GM19025 (cell line): ENCODE measurements around the gene USP17L13.
"Not testable (repeated sequence)": the region's sequence is repeated elsewhere in the genome, so short reads cannot be mapped to it uniquely, and the experiment has no call there.

Experiments used
- ATAC-seq: cut with Tn5 transposase; IDR thresholded peaks from one replicate; pipeline ENCODE4 v1.9.1; 2021; ENCODE audit warnings: mild to moderate bottlenecking, low read depth, moderate library complexity; ENCODE audit not compliant: unreplicated experiment

The USP17L13 gene

GRCh38 chr4:9224596-9224995 lies at the start of gene USP17L13:
Gene USP17L13, plus strand, starts transcription at chr4:9224896. Its CDS starts 0 bp downstream, at chr4:9224896.
- ATAC-seq: not testable (repeated sequence)

GRCh38 chr4:9210357-9210756 lies 14.3 kb upstream of the USP17L13 start, which contains the start of gene USP17L10:
Gene USP17L10, plus strand, starts transcription at chr4:9210657. Its CDS starts 0 bp downstream, at chr4:9210657.
- not testable (repeated sequence) for ATAC-seq

GRCh38 chr4:9214701-9215100 lies 10.0 kb upstream of the USP17L13 start:
- ATAC-seq: not testable (repeated sequence)

GRCh38 chr4:9215105-9215504 lies 9.6 kb upstream of the USP17L13 start, which contains the start of gene USP17L11:
Gene USP17L11, plus strand, starts transcription at chr4:9215405. Its CDS starts 0 bp downstream, at chr4:9215405.
- ATAC-seq: not testable (repeated sequence)

- ATAC-seq: not testable (repeated sequence)
Measured at GRCh38 chr4:9219852-9220251, 4.8 kb upstream of the USP17L13 start, which contains the start of gene USP17L12. Gene USP17L12, plus strand, starts transcription at chr4:9220152. Its CDS starts 0 bp downstream, at chr4:9220152.

GRCh38 chr4:9230249-9230648 lies 5.6 kb downstream of the USP17L13 start:
- not testable (repeated sequence) for ATAC-seq

- not testable (repeated sequence) for ATAC-seq
Measured at GRCh38 chr4:9234085-9234484, 9.4 kb downstream of the USP17L13 start, which contains the start of gene USP17L15. Gene USP17L15, plus strand, starts transcription at chr4:9234385. Its CDS starts 0 bp downstream, at chr4:9234385.

- ATAC-seq: not testable (repeated sequence)
Measured at GRCh38 chr4:9238461-9238860, 13.8 kb downstream of the USP17L13 start.

- ATAC-seq: not testable (repeated sequence)
Measured at GRCh38 chr4:9243579-9243978, 18.9 kb downstream of the USP17L13 start, which contains the start of gene USP17L17. Gene USP17L17, plus strand, starts transcription at chr4:9243879. Its CDS starts 0 bp downstream, at chr4:9243879.

GRCh38 chr4:9247953-9248680 lies 23.4 kb downstream of the USP17L13 start, which contains the start of gene USP17L18:
Gene USP17L18, plus strand, starts transcription at chr4:9248630. Its CDS starts 0 bp downstream, at chr4:9248630.
- ATAC-seq: not testable (repeated sequence)

- ATAC-seq: not testable (repeated sequence)
Measured at GRCh38 chr4:9253078-9253477, 28.4 kb downstream of the USP17L13 start, which contains the start of gene USP17L19. Gene USP17L19, plus strand, starts transcription at chr4:9253378. Its CDS starts 0 bp downstream, at chr4:9253378.

GRCh38 chr4:9257824-9258223 lies 33.1 kb downstream of the USP17L13 start, which contains the start of gene USP17L20:
Gene USP17L20, plus strand, starts transcription at chr4:9258124. Its CDS starts 0 bp downstream, at chr4:9258124.
- not testable (repeated sequence) for ATAC-seq

- not testable (repeated sequence) for ATAC-seq
Measured at GRCh38 chr4:9262572-9262971, 37.9 kb downstream of the USP17L13 start, which contains the start of gene USP17L21. Gene USP17L21, plus strand, starts transcription at chr4:9262872. Its CDS starts 0 bp downstream, at chr4:9262872.

GRCh38 chr4:9267319-9267718 lies 42.6 kb downstream of the USP17L13 start, which contains the start of gene USP17L22:
Gene USP17L22, plus strand, starts transcription at chr4:9267619. Its CDS starts 0 bp downstream, at chr4:9267619.
- not testable (repeated sequence) for ATAC-seq

- not testable (repeated sequence) for ATAC-seq
Measured at GRCh38 chr4:9271719-9272118, 47.0 kb downstream of the USP17L13 start.
